HepG2 (cell line): ENCODE results near the gene FAM222B. TPM values are rescaled to one million over a fixed set of nuclear protein-coding genes. Genes with fewer than 3 reads are reported as not detected.
A peak's percentile ranks its signal among the peaks of the same experiment; 100 is the strongest.

Experiments
- ATF5 ChIP-seq: sonication (generic); formaldehyde crosslinking; IDR thresholded peaks from 2 replicates; pipeline ENCODE4 v1.4.0; 2020; ENCODE audit warnings: mild to moderate bottlenecking, low read depth, missing genetic modification reagents
- ATF7 ChIP-seq, 2 experiments: fragments of 450-650 bp in 1 of 2; sonication (generic) in 1 of 2; formaldehyde crosslinking in 1 of 2; IDR thresholded peaks; 2 replicates each; pipeline versions ENCODE4 v1.4.0 to v1.6.1; 2016 to 2020; ENCODE audit warnings: antibody characterized with exemption in 1 of 2, mild to moderate bottlenecking in 1 of 2, missing genetic modification reagents in 1 of 2
- CBFB ChIP-seq: sonication (generic); formaldehyde crosslinking; IDR thresholded peaks from 2 replicates; pipeline ENCODE4 v1.4.0; 2020; ENCODE audit warnings: missing genetic modification reagents
- NFIB ChIP-seq: sonication (generic); formaldehyde crosslinking; IDR thresholded peaks from 2 replicates; pipeline ENCODE4 v1.9.0; 2021; ENCODE audit warnings: missing genetic modification reagents, mild to moderate bottlenecking, borderline replicate concordance
- PTBP1 ChIP-seq: fragments of 200-400 bp; formaldehyde crosslinking; IDR thresholded peaks from 2 replicates; pipeline ENCODE4 v1.6.1; 2018; ENCODE audit warnings: low read length, low read depth; ENCODE audit not compliant: poor library complexity, severe bottlenecking
- SAP130 ChIP-seq: IDR thresholded peaks from 2 replicates; pipeline ENCODE4 v1.6.1; 2016; ENCODE audit warnings: low read depth
- TBX2 ChIP-seq: sonication (generic); formaldehyde crosslinking; IDR thresholded peaks from 2 replicates; pipeline ENCODE4 v1.5.0; 2020; ENCODE audit warnings: missing genetic modification reagents, mild to moderate bottlenecking, borderline replicate concordance
- TBX3 ChIP-seq: fragments of 450-650 bp; IDR thresholded peaks from 2 replicates; pipeline ENCODE4 v1.6.1; 2017; ENCODE audit warnings: antibody characterized with exemption, mild to moderate bottlenecking, inconsistent platforms, borderline replicate concordance
- ZBTB43 ChIP-seq: sonication (generic); formaldehyde crosslinking; conservative IDR thresholded peaks from 2 replicates; pipeline ENCODE4 v1.4.0; 2020; ENCODE audit warnings: missing genetic modification reagents
- ZBTB49 ChIP-seq: sonication (generic); formaldehyde crosslinking; IDR thresholded peaks from 2 replicates; pipeline ENCODE4 v1.4.0; 2020; ENCODE audit warnings: missing genetic modification reagents, borderline replicate concordance
- ZFAT ChIP-seq: sonication (generic); formaldehyde crosslinking; conservative IDR thresholded peaks from 2 replicates; pipeline ENCODE4 v1.8.1; 2023; ENCODE audit warnings: missing genetic modification reagents, inconsistent platforms
- ZNF232 ChIP-seq: sonication (generic); formaldehyde crosslinking; IDR thresholded peaks from 2 replicates; pipeline ENCODE4 v1.4.0; 2020; ENCODE audit warnings: missing genetic modification reagents, borderline replicate concordance
- ZNF446 ChIP-seq: sonication (generic); formaldehyde crosslinking; IDR thresholded peaks from 2 replicates; pipeline ENCODE4 v1.5.0; 2020; ENCODE audit warnings: mild to moderate bottlenecking, missing genetic modification reagents
- ZNF484 ChIP-seq: sonication (generic); formaldehyde crosslinking; IDR thresholded peaks from 2 replicates; pipeline ENCODE4 v1.5.1; 2020; ENCODE audit warnings: mild to moderate bottlenecking, low read depth, missing genetic modification reagents, borderline replicate concordance
- ZNF576 ChIP-seq: sonication (generic); formaldehyde crosslinking; IDR thresholded peaks from 2 replicates; pipeline ENCODE4 v1.4.0; 2020; ENCODE audit warnings: mild to moderate bottlenecking, missing genetic modification reagents
- ZNF609 ChIP-seq: sonication (generic); formaldehyde crosslinking; IDR thresholded peaks from 2 replicates; pipeline ENCODE4 v1.4.0; 2020; ENCODE audit warnings: mild to moderate bottlenecking, missing genetic modification reagents, borderline replicate concordance
- ZNF747 ChIP-seq: sonication (generic); formaldehyde crosslinking; IDR thresholded peaks from 2 replicates; pipeline ENCODE4 v1.8.1; 2023; ENCODE audit warnings: missing genetic modification reagents, mild to moderate bottlenecking, borderline replicate concordance
- ZNF781 ChIP-seq: sonication (generic); formaldehyde crosslinking; IDR thresholded peaks from 2 replicates; pipeline ENCODE4 v1.5.1; 2020; ENCODE audit warnings: borderline replicate concordance, mild to moderate bottlenecking, missing genetic modification reagents; ENCODE audit errors: not compliant biosample characterization
- polyA plus RNA-seq, 8 experiments: library from polyadenylated mRNA; depleted of rRNA in 3 of 8; stranded (reverse) in 7 of 8; unstranded in 1 of 8; fragments of >200 nt; fragmentation: Illumina TruSeq in 4 of 8; extraction: Trizol in 4 of 8; gene quantifications; 2 replicates each; pipeline versions ENCODE4 v1.2.1 to v1.2.3, GENCODE V29; 2011 to 2016; ENCODE audit warnings: low read depth in 4 of 8, missing spikeins in 1 of 8, mixed read lengths in 1 of 8; ENCODE audit not compliant: insufficient read depth in 1 of 8
- total RNA-seq, 5 experiments: library from RNA; depleted of rRNA; stranded (reverse); fragments of >200 nt; fragmentation: Illumina TruSeq; extraction: Trizol; gene quantifications; 2 replicates each; pipeline ENCODE4 v1.2.3, GENCODE V29; 2016; ENCODE audit warnings: low read depth in 1 of 5

Gene FAM222B
- total and polyA plus RNA-seq, 2 of the 13 experiments (the other 11 are each of a cell fraction or from before 2014, with no cell fraction given) = 3.5 to 7.3 TPM

GRCh38 chr17:28743243-28744103, 99.1 kb downstream of the FAM222B start, which contains the start of gene TRAF4 (continued):
- TF ChIP-seq ZBTB43 (CRISPR knock-in tag) (no peak), ATF7 (IDR thresholded peaks at IDR 0.05) (no peak), ATF7 (CRISPR knock-in tag; IDR thresholded peaks at IDR 0.05) (no peak), ZFAT (no peak), ZBTB49 (no peak), ZNF446 (CRISPR knock-in tag) (peak; percentile 62; the same call in 1 of the 2 replicates), ZNF781 (CRISPR knock-in tag) (peak; percentile 13), ZNF609 (CRISPR knock-in tag) (no peak), NFIB (CRISPR knock-in tag) (no peak), ZNF232 (CRISPR knock-in tag) (no peak), SAP130 (CRISPR knock-in tag) (no peak; the same call in none of the 2 replicates), ATF5 (CRISPR knock-in tag) (no peak), ZNF484 (CRISPR knock-in tag) (no peak), ZNF576 (CRISPR knock-in tag) (no peak), TBX2 (CRISPR knock-in tag) (peak; percentile 56; the same call in 1 of the 2 replicates), ZNF747 (CRISPR knock-in tag) (no peak), PTBP1 (peak; percentile 91), CBFB (no peak), TBX3 (no peak)
